ENCODE data around the gene TUBA3D. TPM values are rescaled to one million over a fixed set of nuclear protein-coding genes. Genes with fewer than 3 reads are reported as not detected.
"Not testable (repeated sequence)": the region's sequence is repeated elsewhere in the genome, so short reads cannot be mapped to it uniquely, and the experiment has no call there.

Gene TUBA3D
- polyA plus RNA-seq, 1 experiment: not detected

- Histone ChIP-seq H3K27ac (ENCODE audit: low read depth, low read length) (no peak overlapping the region), H3K27me3 (ENCODE audit: control insufficient read depth, insufficient read depth, low read length) (no peaks in the 10 kb centered on the region), H3K4me3 (ENCODE audit: low read depth, low read length) (no peak overlapping the region), H3K9me3 (ENCODE audit: control insufficient read depth, insufficient read depth, low read length) (no peaks in the 10 kb centered on the region)
- TF ChIP-seq CTCF (IDR thresholded peaks at IDR 0.05; ENCODE audit: low read depth, low read length): no peak
- ChIA-PET CTCF (interaction anchor here (1.1 kb wide), 1 partner anchor 28 kb away, joined by 4 read pairs; the partner anchor contains the start of gene MZT2A), POLR2A (interaction anchor here (0.6 kb wide), 1 partner anchor 16 kb away, joined by 3 read pairs; no protein-coding TSS in a partner anchor)
- DNase-seq (ENCODE audit: low read depth, low spot score): no peak
These were observed 44.6 kb downstream of the TUBA3D start for GRCh38 chr2:131520526-131520925.

GRCh38 chr2:131521524-131521923 lies 45.6 kb downstream of the TUBA3D start:
- POLR2A ChIA-PET; H3K4me3 ChIP-seq (ENCODE audit: low read depth, low read length); H3K27me3 ChIP-seq (ENCODE audit: control insufficient read depth, insufficient read depth, low read length); H3K9me3 ChIP-seq (ENCODE audit: control insufficient read depth, insufficient read depth, low read length); CTCF ChIA-PET; H3K27ac ChIP-seq (ENCODE audit: low read depth, low read length); DNase-seq (ENCODE audit: low read depth, low spot score): not testable (repeated sequence)

- CTCF ChIA-PET: no interaction called here
- no peaks in the 10 kb centered on the region for H3K9me3 ChIP-seq (ENCODE audit: control insufficient read depth, insufficient read depth, low read length)
- no peak for DNase-seq (ENCODE audit: low read depth, low spot score)
- no peak overlapping the region for H3K27ac ChIP-seq (ENCODE audit: low read depth, low read length)
- H3K4me3 ChIP-seq (ENCODE audit: low read depth, low read length): no peak overlapping the region
- POLR2A ChIA-PET: no interaction called here
- no peaks in the 10 kb centered on the region for H3K27me3 ChIP-seq (ENCODE audit: control insufficient read depth, insufficient read depth, low read length)
- no peak for TF ChIP-seq CTCF (IDR thresholded peaks at IDR 0.05; ENCODE audit: low read depth, low read length)
These were observed 46.3 kb downstream of the TUBA3D start for GRCh38 chr2:131521961-131522781.

GRCh38 chr2:131525256-131525655 lies 49.3 kb downstream of the TUBA3D start:
- H3K9me3 ChIP-seq (ENCODE audit: control insufficient read depth, insufficient read depth, low read length); DNase-seq (ENCODE audit: low read depth, low spot score); H3K27me3 ChIP-seq (ENCODE audit: control insufficient read depth, insufficient read depth, low read length); CTCF ChIA-PET; H3K27ac ChIP-seq (ENCODE audit: low read depth, low read length); POLR2A ChIA-PET; H3K4me3 ChIP-seq (ENCODE audit: low read depth, low read length): not testable (repeated sequence)

- DNase-seq (ENCODE audit: low read depth, low spot score); H3K27me3 ChIP-seq (ENCODE audit: control insufficient read depth, insufficient read depth, low read length); POLR2A ChIA-PET; H3K9me3 ChIP-seq (ENCODE audit: control insufficient read depth, insufficient read depth, low read length); H3K27ac ChIP-seq (ENCODE audit: low read depth, low read length): not testable (repeated sequence)
- CTCF ChIA-PET: interaction anchor here (0.7 to 1.3 kb wide), 3 partner anchors 35 to 275 kb away, joined by 3 to 6 read pairs (median 3); partner anchors contain the start of gene MZT2A
- H3K4me3 ChIP-seq (ENCODE audit: low read depth, low read length): peak within 1 kb of the TSS; percentile 42
These were observed 51.4 kb downstream of the TUBA3D start, which contains the start of gene CCDC74A for GRCh38 chr2:131527131-131528001. Gene CCDC74A (plus strand): TSS chr2:131527888. CDS start chr2:131527971, 83 bp downstream.

GRCh38 chr2:131528981-131529863 lies 53.3 kb downstream of the TUBA3D start:
- CTCF ChIA-PET; DNase-seq (ENCODE audit: low read depth, low spot score); H3K9me3 ChIP-seq (ENCODE audit: control insufficient read depth, insufficient read depth, low read length); H3K27me3 ChIP-seq (ENCODE audit: control insufficient read depth, insufficient read depth, low read length); H3K27ac ChIP-seq (ENCODE audit: low read depth, low read length); POLR2A ChIA-PET; H3K4me3 ChIP-seq (ENCODE audit: low read depth, low read length): not testable (repeated sequence)

GRCh38 chr2:131529864-131530445 lies 54.0 kb downstream of the TUBA3D start:
- POLR2A ChIA-PET; H3K4me3 ChIP-seq (ENCODE audit: low read depth, low read length); H3K27me3 ChIP-seq (ENCODE audit: control insufficient read depth, insufficient read depth, low read length); H3K27ac ChIP-seq (ENCODE audit: low read depth, low read length); H3K9me3 ChIP-seq (ENCODE audit: control insufficient read depth, insufficient read depth, low read length); DNase-seq (ENCODE audit: low read depth, low spot score); CTCF ChIA-PET: not testable (repeated sequence)

GRCh38 chr2:131530626-131531344 lies 54.9 kb downstream of the TUBA3D start:
- H3K27ac ChIP-seq (ENCODE audit: low read depth, low read length); DNase-seq (ENCODE audit: low read depth, low spot score); POLR2A ChIA-PET; H3K9me3 ChIP-seq (ENCODE audit: control insufficient read depth, insufficient read depth, low read length); H3K4me3 ChIP-seq (ENCODE audit: low read depth, low read length); CTCF ChIA-PET; H3K27me3 ChIP-seq (ENCODE audit: control insufficient read depth, insufficient read depth, low read length): not testable (repeated sequence)
